ES-I3 (cell line): ENCODE data around the gene PLEKHA7.

Experiments
- H3K36me3 ChIP-seq: 2 replicates; pipeline ENCODE4 v1.6.1; 2013; ENCODE audit warnings: mild to moderate bottlenecking, low read length, control low read depth, moderate library complexity; ENCODE audit not compliant: insufficient read depth
- H3K4me1 ChIP-seq: 2 replicates; pipeline ENCODE4 v1.6.1; 2013; ENCODE audit warnings: mild to moderate bottlenecking, control low read depth, low read length; ENCODE audit not compliant: insufficient read depth
- H3K9ac ChIP-seq: 2 replicates; pipeline ENCODE4 v1.6.1; 2013; ENCODE audit warnings: low read depth, mild to moderate bottlenecking, low read length, moderate library complexity
- H3K9me3 ChIP-seq: 2 replicates; pipeline ENCODE4 v1.6.1; 2013; ENCODE audit warnings: mild to moderate bottlenecking, low read length, moderate library complexity; ENCODE audit not compliant: control insufficient read depth, insufficient read depth

Gene PLEKHA7

DNA sequence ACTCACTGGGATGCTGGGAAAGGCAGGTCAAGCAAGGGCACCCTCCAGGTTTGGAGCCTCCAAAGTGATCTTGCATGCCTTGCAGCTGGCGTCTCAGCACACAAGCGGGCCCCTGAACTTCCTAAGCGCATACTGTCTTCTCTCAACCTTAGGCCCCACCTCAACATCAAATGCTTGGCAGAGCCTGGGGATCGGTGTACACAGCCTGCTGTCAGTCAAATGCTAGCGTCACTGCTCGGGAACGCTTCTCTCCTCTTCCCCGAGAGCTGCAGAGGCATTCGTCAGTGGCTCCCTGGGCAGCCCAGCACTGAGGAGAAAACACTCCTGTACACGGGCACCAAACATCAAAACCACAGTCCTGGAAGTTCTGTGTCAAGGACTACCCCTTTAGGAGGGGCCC, 150.8 kb downstream of the PLEKHA7 start:
- no peaks in the 10 kb centered on the region for H3K36me3 ChIP-seq
- H3K9ac ChIP-seq, result no peak overlapping the region
- no peaks in the 10 kb centered on the region for H3K9me3 ChIP-seq
- no peaks in the 10 kb centered on the region for H3K4me1 ChIP-seq

DNA sequence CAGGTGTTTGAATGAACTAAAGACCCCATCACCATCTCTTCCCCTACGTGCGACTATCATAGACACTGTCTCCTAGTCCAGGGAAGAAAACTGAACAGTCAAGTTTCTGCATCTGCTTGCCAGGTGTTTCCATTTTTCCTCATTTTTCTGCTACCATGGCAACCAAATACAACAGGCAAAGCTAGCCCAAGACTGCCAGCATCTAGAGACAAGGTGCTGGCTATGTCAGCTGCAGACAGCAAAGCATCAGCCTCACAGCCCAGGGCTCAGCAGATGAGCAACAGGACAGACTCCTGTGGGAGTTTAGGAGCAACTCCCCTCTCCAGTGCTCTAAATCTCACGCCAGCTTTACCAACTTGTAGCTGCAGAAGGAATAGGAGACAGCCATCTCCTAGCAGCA, 151.5 kb downstream of the PLEKHA7 start:
- Histone ChIP-seq H3K9ac (no peak overlapping the region), H3K4me1 (no peaks in the 10 kb centered on the region), H3K9me3 (no peaks in the 10 kb centered on the region), H3K36me3 (no peaks in the 10 kb centered on the region)

DNA sequence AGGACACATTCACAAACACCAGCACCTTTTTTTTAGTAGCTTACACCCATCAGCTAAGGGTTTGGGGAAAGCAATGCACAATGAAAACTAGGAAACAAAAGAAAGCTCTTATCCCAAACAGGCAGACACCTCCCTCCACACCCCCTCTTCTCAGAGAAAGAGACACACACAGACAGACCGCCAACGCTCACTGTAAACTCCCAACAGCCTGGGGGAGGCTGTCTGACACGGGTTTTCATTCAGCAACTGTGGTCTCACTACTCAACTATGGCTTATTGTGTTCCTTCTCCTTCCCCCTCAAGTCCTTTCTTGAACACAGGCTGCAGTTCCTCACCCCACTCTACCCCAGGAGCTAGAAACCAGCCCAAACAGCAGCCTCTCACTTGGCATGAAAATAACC, 152.4 kb downstream of the PLEKHA7 start:
- no peak overlapping the region for H3K9ac ChIP-seq
- no peaks in the 10 kb centered on the region for H3K4me1 ChIP-seq
- no peaks in the 10 kb centered on the region for H3K9me3 ChIP-seq
- no peaks in the 10 kb centered on the region for H3K36me3 ChIP-seq

DNA sequence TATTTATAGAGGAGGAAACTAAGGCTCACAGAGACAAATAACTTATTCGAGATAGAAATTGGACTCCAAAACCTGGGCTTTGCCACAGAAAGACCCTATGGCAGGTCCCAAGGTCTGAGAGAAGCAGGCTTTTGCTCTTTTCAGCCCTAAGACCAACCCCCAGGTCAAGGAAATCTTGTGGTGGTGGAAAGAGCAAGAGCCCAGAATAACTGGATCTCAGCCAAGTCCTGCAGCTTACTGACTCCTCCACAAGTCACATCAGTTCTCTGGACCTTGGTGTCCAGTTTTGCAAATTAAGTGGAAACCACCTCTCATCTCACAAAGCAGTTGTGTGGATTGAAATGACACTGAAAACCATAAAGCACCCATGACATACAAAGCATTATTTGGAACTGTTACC, 153.6 kb downstream of the PLEKHA7 start:
- Histone ChIP-seq H3K36me3 (no peaks in the 10 kb centered on the region), H3K9me3 (no peaks in the 10 kb centered on the region), H3K9ac (no peak overlapping the region), H3K4me1 (no peaks in the 10 kb centered on the region)

DNA sequence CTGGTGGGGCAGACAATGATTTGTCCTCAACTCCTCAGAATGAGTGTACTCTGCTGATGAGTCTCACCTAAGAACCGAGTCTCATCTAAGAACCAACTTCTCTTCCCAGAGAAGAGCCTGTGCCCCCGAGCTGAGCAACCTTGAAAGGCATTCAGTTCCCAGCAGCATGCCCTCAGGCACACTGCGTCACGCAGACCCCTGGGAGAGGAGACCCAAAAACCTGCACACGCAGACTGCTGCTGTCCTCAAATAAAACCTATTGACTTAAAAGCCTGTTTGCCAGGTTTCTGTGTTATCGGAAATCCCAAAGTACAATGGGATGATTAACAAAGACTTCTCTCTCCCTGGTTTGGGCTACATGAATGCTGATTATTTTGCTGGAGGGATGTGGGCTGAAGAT, 154.6 kb downstream of the PLEKHA7 start:
- no peaks in the 10 kb centered on the region for H3K4me1 ChIP-seq
- no peaks in the 10 kb centered on the region for H3K9me3 ChIP-seq

DNA sequence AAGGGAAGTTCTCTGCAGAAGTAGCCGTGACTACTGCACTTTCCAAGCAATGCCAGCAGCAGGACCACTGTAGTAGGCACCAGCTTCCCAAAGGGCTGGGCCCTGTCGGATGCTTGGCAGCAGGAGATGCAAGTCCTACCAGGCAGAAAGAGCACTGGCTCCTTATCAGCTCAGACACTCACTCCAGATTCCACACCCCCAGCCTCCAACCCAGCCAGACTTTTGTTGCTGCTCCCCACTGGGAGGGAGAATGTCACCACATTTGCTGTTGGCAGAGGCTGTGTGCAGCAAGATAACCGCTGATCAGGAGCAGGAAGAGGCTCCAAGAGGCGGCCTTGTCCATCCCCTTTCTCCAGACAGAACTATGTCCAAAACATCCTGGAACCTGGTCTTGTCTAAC, 157.0 kb downstream of the PLEKHA7 start:
- Histone ChIP-seq H3K4me1 (no peaks in the 10 kb centered on the region), H3K9me3 (no peaks in the 10 kb centered on the region), H3K9ac (no peak overlapping the region), H3K36me3 (no peaks in the 10 kb centered on the region)

More for the DNA sequence above, 154.6 kb downstream of the PLEKHA7 start:
- H3K9ac ChIP-seq, result no peak overlapping the region
- H3K36me3 ChIP-seq, result no peaks in the 10 kb centered on the region

DNA sequence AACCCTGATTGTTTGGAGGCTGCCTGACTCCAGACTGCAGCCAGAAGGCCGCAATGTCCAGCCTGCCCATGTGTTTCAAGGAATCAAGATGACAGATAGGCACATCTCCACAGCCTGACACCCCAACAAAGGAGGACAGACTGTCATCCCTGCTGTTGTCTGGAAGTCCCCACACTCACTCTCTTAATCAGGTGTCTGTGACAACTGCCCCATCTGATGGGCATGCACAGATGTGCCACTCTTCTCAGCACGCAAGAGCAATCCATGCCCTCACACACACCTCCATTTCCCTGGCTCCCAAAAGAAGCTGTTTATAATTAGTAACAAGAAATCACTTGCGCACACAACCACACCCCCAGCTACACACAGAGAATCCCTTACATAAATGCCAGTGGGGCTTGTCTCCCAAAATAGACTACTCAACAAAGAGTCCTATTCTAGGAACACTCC, 158.2 kb downstream of the PLEKHA7 start:
- Histone ChIP-seq H3K36me3 (no peaks in the 10 kb centered on the region), H3K9ac (no peak overlapping the region), H3K9me3 (no peaks in the 10 kb centered on the region), H3K4me1 (no peaks in the 10 kb centered on the region)

DNA sequence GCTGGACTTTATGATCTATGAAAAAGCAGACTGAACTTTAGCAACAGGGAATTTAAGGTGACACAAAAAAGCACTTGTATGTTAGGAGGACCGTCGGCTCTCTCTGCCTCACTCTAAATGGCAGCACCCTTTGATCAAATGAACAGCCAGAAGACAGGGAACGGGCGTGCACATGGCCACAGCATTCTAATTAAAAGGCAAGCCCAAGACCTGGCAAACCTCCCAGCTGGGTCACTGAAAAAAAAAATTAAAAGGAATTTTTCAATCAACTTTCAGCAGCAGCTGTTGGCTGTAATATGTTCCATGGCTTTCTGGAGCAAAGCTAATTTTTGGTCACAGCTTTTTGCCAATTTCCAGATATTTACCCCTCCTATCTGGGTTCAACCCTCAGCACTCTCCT, 159.2 kb downstream of the PLEKHA7 start:
- H3K36me3 ChIP-seq, result no peaks in the 10 kb centered on the region
- no peak overlapping the region for H3K9ac ChIP-seq
- no peaks in the 10 kb centered on the region for H3K4me1 ChIP-seq
- H3K9me3 ChIP-seq, result no peaks in the 10 kb centered on the region

DNA sequence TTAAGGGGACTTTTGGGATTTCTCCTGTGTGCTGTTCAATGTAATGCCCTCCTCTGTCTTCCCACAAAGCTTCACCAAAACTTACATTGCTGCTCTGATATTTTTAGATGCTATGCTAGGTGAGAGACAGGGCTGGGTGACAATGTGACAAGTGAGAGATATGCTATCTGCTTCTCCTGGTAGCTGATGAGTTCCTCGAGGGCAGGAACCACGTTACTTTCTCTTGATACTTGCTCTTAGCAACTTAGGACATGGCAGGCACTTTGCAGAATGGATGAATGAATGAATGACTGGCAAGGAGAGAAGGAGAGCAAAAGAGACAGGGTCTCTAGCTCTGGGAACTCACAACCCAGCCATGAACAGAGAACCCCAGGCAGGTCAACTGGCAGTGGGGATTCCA, 160.4 kb downstream of the PLEKHA7 start:
- no peaks in the 10 kb centered on the region for H3K9me3 ChIP-seq
- H3K4me1 ChIP-seq, result no peaks in the 10 kb centered on the region
- H3K36me3 ChIP-seq, result no peaks in the 10 kb centered on the region
- H3K9ac ChIP-seq, result no peak overlapping the region

DNA sequence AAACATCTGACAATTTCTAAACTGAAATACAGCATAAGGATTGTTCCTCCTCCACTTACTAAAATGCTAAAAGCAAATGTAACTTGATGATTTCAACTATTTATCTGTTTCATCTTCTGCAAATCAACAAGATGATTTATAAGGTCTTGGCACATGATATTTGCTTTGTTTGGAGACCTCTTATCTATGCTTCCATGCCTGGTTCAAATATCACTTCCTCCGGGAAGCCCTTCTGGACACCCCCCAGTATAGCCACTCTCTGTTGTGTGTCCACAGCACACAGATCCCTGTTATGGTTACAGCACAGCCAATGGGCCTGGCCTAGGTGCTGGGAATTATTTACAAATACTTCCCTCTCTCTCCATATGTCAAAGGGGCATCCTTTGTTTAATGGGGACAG, 160.9 kb downstream of the PLEKHA7 start:
- Histone ChIP-seq H3K4me1 (no peaks in the 10 kb centered on the region), H3K9me3 (no peaks in the 10 kb centered on the region)

DNA sequence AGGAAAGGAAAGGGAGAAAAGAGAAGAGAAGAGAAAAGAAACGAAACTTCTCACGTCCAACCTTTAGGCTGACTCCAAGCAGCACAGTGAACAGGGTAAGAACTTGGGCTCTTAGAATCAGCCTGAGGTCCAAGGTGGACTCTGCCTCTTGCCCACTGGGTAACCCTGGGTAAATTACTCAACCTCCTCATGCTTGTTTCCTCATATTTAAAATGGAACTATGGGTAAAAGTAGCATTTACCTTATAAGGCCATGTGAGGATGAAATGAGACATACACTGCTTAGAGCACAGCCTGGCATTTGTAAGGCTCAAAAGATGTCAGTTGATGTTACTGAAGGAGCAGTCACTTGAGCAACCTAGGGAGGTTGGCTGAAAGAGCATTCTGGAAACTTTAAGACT, 167.9 kb downstream of the PLEKHA7 start:
- Histone ChIP-seq H3K4me1 (no peaks in the 10 kb centered on the region), H3K9ac (no peak overlapping the region), H3K9me3 (no peaks in the 10 kb centered on the region), H3K36me3 (no peaks in the 10 kb centered on the region)

More for the DNA sequence above, 160.9 kb downstream of the PLEKHA7 start:
- H3K36me3 ChIP-seq, result no peaks in the 10 kb centered on the region
- no peak overlapping the region for H3K9ac ChIP-seq

DNA sequence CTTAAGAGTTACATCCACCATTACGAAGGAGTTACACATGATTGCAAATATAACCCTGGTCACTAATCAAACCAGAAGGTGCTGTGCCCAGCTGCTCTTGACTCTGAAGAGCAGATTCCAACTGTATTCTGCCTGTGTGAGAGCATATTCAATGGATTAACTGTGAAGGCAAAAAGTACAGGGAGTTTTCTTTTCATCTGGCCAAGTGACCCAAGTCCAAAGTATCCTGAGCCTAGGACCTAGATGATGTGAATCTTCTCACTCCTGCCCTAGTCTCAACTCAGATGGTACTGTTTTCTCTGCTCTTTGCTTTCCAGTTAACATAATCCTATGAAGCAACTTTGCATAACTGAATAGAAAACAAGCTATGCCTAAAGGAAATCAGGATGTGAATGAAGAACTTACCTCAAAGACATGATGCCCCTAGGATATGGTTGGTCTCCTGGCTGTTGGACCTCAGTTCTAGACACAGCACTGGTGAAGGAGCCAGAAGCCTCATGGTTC, 169.9 kb downstream of the PLEKHA7 start:
- H3K9me3 ChIP-seq, result no peaks in the 10 kb centered on the region
- no peaks in the 10 kb centered on the region for H3K36me3 ChIP-seq
- H3K4me1 ChIP-seq, result no peaks in the 10 kb centered on the region
- no peak overlapping the region for H3K9ac ChIP-seq

DNA sequence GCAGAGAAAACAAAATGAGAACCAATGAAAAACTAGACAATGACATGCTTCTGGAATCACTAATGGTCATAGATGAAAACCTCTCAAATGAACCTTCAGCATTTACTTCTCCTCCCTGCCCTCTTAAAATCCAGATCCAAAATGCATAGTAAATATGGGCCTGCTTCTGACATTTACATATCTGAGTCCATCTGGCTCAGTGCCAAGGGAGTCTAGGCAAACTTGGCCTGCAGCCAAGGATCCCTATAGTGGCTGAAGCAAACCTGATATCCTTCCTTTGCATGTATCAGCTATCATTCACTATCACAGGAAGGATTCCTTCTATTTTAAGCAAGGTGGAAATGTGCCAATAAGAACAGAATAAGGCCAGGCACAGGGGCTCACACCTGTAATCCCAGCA, 170.9 kb downstream of the PLEKHA7 start:
- H3K4me1 ChIP-seq, result no peaks in the 10 kb centered on the region
- no peaks in the 10 kb centered on the region for H3K36me3 ChIP-seq
- H3K9ac ChIP-seq, result no peak overlapping the region
- H3K9me3 ChIP-seq, result no peaks in the 10 kb centered on the region

DNA sequence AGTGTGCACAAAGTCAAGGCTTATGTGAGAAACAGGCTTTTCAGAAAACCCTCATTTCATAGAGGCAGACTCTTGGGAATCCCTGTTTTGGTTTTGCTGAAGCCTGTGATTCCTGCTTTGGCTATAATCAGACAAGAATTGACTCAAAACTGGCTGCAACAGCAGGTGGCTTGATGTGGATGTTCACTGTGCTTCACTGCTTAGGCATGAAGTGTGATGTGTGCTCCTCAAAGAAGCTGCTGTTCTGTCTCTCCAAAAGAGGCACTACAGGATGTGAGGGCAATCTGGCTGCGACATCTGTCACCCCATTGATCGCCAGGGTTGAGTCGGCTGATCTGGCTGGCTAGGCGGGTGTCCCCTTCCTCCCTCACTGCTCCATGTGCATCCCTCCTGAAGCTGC, 172.2 kb downstream of the PLEKHA7 start:
- Histone ChIP-seq H3K36me3 (no peaks in the 10 kb centered on the region), H3K9me3 (no peaks in the 10 kb centered on the region), H3K9ac (no peak overlapping the region), H3K4me1 (no peaks in the 10 kb centered on the region)

DNA sequence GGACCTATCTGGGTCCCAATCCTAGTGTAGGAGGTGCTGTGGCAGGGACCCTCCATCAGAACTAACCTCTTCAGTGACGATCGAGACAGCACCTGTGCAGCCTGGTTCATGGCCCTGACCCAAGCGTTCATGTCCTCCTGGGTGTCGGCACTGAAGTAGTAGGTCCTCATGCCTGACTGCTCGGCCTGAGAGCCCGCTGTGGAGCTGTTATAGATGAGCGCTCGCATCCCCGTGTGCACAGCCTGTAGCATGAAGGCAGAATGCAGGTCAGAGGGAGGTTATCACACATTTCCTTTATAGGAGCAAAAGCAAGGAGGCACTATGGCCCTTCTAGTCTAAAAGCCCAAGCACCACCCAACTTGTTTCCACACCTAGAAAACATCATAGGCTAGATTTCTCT, 172.7 kb downstream of the PLEKHA7 start:
- no peaks in the 10 kb centered on the region for H3K4me1 ChIP-seq
- no peaks in the 10 kb centered on the region for H3K36me3 ChIP-seq
- no peaks in the 10 kb centered on the region for H3K9me3 ChIP-seq
- H3K9ac ChIP-seq, result no peak overlapping the region

DNA sequence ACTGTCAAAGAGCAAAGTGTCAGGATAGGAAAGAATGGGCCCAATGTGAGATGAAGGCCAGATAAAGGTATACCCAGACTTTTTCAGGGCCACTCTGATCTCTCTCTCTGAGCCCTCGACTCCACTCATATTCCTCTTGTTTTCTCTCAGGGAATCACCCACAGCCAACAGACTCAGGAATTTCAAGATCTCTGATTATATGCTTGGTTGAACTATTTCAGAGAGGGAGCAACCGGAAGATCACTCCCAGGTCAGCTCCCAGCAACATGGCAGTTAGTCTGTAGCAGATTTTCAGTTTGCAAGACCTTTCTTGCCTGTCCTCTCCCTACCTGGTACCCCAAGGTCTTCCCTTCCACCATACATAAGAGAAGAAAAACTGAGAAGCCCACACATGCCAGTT, 173.3 kb downstream of the PLEKHA7 start:
- H3K9ac ChIP-seq, result no peak overlapping the region
- H3K9me3 ChIP-seq, result no peaks in the 10 kb centered on the region
- no peaks in the 10 kb centered on the region for H3K36me3 ChIP-seq
- H3K4me1 ChIP-seq, result no peaks in the 10 kb centered on the region
